Stimulated activated CD8-positive, alpha-beta memory T cell treated with anti-CD3 and anti-CD28 coated beads, Interleukin-15, amount 100 ng/mL, for 48 hours (primary cell): ENCODE measurements around the gene VANGL1.

Source experiments
- DNase-seq, 2 donors: peaks; one replicate each; pipeline ENCODE4 v3.0.0-alpha.2; 2020; ENCODE audit warnings: low read depth in 2 of 2

The VANGL1 gene

GRCh38 chr1:115744646-115745275 lies 103.0 kb downstream of the VANGL1 start:
- DNase-seq: no peak

DNA sequence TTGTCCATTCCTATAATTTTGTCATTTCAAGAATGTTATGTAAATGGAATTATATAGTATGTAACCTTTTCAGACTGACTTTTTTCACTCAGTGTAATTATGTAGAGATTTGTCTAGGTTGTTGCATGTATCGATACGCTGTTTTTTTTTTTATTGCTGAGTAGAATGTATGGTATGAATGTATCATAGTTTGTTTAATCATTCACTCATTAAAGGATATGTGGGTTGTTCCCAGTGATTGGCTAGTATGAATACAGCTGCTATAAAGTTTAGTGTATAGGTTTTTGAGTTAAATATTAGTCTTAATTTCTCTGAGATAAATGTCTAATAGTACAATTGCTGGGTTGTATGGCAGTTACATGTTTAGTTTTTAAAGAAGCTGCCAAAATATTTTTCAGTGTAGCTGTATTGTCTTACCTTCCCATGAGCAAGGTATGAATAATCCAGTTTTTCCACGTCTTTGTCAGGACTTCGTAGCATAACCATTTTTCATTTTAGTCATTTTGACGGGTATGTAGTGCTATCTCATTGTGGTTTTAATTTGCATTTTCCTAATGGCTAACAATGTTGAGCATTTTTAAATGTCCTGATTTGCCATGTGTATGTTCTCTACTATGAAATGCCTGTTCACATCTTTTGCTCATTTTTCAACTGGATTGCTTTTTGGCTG lies 104.4 kb downstream of the VANGL1 start:
- no peak for DNase-seq
